DND-41 (cell line): Measurements from ENCODE around the gene CACNA1I.

Experiments used
- ATAC-seq: fragments of 200-7000 bp; cut with Tn5 transposase; 3 replicates; pipeline ENCODE4 v1.9.1; 2021; ENCODE audit warnings: low read depth; ENCODE audit not compliant: insufficient read depth
- DNase-seq: peaks from one replicate; pipeline ENCODE4 v3.0.0-alpha.2; 2020
- H2AFZ ChIP-seq: 2 replicates; pipeline ENCODE4 v1.6.0; 2012; ENCODE audit warnings: low read depth, low read length
- H3K27ac ChIP-seq: 2 replicates; pipeline ENCODE4 v1.5.1; 2012; ENCODE audit warnings: low read length, inconsistent platforms
- H3K27me3 ChIP-seq: fragments of 200-600 bp; sonication (generic); 2 replicates; pipeline ENCODE4 v1.6.0; 2012; ENCODE audit warnings: low read length, mild to moderate bottlenecking, inconsistent platforms; ENCODE audit not compliant: insufficient read depth, poor library complexity
- H3K36me3 ChIP-seq: 2 replicates; pipeline ENCODE4 v1.5.1; 2012; ENCODE audit warnings: low read length, inconsistent platforms; ENCODE audit not compliant: insufficient read depth
- H3K4me1 ChIP-seq: 2 replicates; pipeline ENCODE4 v1.5.1; 2012; ENCODE audit warnings: mild to moderate bottlenecking, low read length; ENCODE audit not compliant: insufficient read depth
- H3K4me2 ChIP-seq: 2 replicates; pipeline ENCODE4 v1.6.0; 2012; ENCODE audit warnings: mild to moderate bottlenecking, moderate library complexity, low read length, inconsistent platforms; ENCODE audit not compliant: insufficient read depth
- H3K4me3 ChIP-seq, 2 experiments: fragments of 200-600 bp in 1 of 2; shearing (Covaris generic) in 1 of 2; 2 replicates each; pipeline ENCODE4 v1.5.1; 2012 to 2016; ENCODE audit warnings: inconsistent platforms in 2 of 2, low read length in 2 of 2, mild to moderate bottlenecking in 2 of 2, low read depth in 1 of 2, moderate library complexity in 1 of 2
- H3K79me2 ChIP-seq: 2 replicates; pipeline ENCODE4 v1.6.0; 2012; ENCODE audit warnings: low read length, inconsistent platforms; ENCODE audit not compliant: insufficient read depth
- H3K9ac ChIP-seq: 2 replicates; pipeline ENCODE4 v1.6.0; 2012; ENCODE audit warnings: low read depth, mild to moderate bottlenecking, inconsistent platforms, low read length, moderate library complexity
- H3K9me3 ChIP-seq: 2 replicates; pipeline ENCODE4 v1.5.1; 2012; ENCODE audit warnings: low read length, moderate library complexity, mild to moderate bottlenecking, inconsistent platforms; ENCODE audit not compliant: insufficient read depth, severe bottlenecking
- H4K20me1 ChIP-seq: 2 replicates; pipeline ENCODE4 v1.6.0; 2012; ENCODE audit warnings: low read length; ENCODE audit not compliant: insufficient read depth
- EZH2 ChIP-seq: IDR thresholded peaks from 3 replicates; pipeline ENCODE4 v1.6.1; 2012; ENCODE audit warnings: borderline replicate concordance, low read depth, mild to moderate bottlenecking, moderate library complexity, low read length, inconsistent platforms; ENCODE audit not compliant: severe bottlenecking
- TF ChIP-seq, protein P1 (sequence below): IDR thresholded peaks from 2 replicates; pipeline ENCODE4 v1.5.1; 2012; ENCODE audit warnings: borderline replicate concordance, low read length, moderate library complexity, mild to moderate bottlenecking; ENCODE audit not compliant: poor library complexity, severe bottlenecking; ENCODE audit errors: extremely low read depth

CACNA1I gene

GRCh38 chr22:39723899-39724351 lies 153.4 kb downstream of the CACNA1I start:
- ATAC-seq (no peak), DNase-seq (no peak)
- TF ChIP-seq, protein P1, sequence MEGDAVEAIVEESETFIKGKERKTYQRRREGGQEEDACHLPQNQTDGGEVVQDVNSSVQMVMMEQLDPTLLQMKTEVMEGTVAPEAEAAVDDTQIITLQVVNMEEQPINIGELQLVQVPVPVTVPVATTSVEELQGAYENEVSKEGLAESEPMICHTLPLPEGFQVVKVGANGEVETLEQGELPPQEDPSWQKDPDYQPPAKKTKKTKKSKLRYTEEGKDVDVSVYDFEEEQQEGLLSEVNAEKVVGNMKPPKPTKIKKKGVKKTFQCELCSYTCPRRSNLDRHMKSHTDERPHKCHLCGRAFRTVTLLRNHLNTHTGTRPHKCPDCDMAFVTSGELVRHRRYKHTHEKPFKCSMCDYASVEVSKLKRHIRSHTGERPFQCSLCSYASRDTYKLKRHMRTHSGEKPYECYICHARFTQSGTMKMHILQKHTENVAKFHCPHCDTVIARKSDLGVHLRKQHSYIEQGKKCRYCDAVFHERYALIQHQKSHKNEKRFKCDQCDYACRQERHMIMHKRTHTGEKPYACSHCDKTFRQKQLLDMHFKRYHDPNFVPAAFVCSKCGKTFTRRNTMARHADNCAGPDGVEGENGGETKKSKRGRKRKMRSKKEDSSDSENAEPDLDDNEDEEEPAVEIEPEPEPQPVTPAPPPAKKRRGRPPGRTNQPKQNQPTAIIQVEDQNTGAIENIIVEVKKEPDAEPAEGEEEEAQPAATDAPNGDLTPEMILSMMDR: no peak
- no peak for TF ChIP-seq EZH2
- Histone ChIP-seq H2AFZ (no peak overlapping the region), H3K79me2 (no peaks in the 10 kb centered on the region), H3K27ac (no peak overlapping the region), H4K20me1 (no peaks in the 10 kb centered on the region), H3K27me3 (no peaks in the 10 kb centered on the region), H3K4me2 (no peak overlapping the region), H3K9me3 (no peaks in the 10 kb centered on the region), H3K4me3 (no peak overlapping the region), H3K36me3 (no peaks in the 10 kb centered on the region), H3K9ac (no peak overlapping the region), H3K4me1 (no peaks in the 10 kb centered on the region)

DNA sequence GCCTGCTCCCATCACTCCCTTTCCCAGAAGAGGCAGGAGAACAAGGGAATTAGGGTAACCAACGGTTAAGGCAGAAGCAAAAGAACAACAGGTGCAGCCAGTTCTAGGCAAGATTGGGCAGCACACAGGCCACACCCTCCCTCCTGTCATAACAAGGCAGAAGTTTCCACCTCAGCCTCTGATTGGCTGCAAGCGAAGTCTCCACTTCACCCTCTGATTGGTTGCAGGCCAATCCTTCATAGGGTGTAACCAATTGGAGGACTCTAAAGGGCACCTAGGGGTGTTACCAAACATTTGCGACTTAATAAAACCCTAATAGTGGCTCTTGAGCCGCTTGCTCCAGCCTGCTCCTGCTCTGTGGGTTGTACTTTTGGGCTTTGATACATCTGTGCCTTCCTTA lies 153.8 kb downstream of the CACNA1I start:
- H3K4me1 ChIP-seq: no peaks in the 10 kb centered on the region
- H3K36me3 ChIP-seq: no peaks in the 10 kb centered on the region
- H2AFZ ChIP-seq: no peak overlapping the region
- no peaks in the 10 kb centered on the region for H3K79me2 ChIP-seq
- no peaks in the 10 kb centered on the region for H3K27me3 ChIP-seq
- H4K20me1 ChIP-seq: no peaks in the 10 kb centered on the region
- no peak overlapping the region for H3K27ac ChIP-seq
- ATAC-seq: no peak
- H3K4me2 ChIP-seq: no peak overlapping the region
- no peak for DNase-seq
- no peak overlapping the region for H3K4me3 ChIP-seq
- TF ChIP-seq, protein P1: no peak
- no peak for TF ChIP-seq EZH2
- H3K9me3 ChIP-seq: no peaks in the 10 kb centered on the region
- no peak overlapping the region for H3K9ac ChIP-seq

GRCh38 chr22:39724857-39725256 lies 154.3 kb downstream of the CACNA1I start:
- Histone ChIP-seq H3K27me3 (no peaks in the 10 kb centered on the region), H3K36me3 (no peaks in the 10 kb centered on the region), H3K9me3 (no peaks in the 10 kb centered on the region), H3K9ac (no peak overlapping the region), H2AFZ (no peak overlapping the region), H3K4me2 (no peak overlapping the region), H3K79me2 (no peaks in the 10 kb centered on the region), H3K27ac (no peak overlapping the region), H4K20me1 (no peaks in the 10 kb centered on the region), H3K4me3 (no peak overlapping the region), H3K4me1 (no peaks in the 10 kb centered on the region)
- DNase-seq (no peak), ATAC-seq (no peak)
- TF ChIP-seq, protein P1: no peak
- TF ChIP-seq EZH2: no peak
